Measurements from ENCODE around the gene MYO18B.

- no peak for TF ChIP-seq POLR2A (IDR thresholded peaks at IDR 0.05; ENCODE audit: control extremely low read depth in 1 of 2, low read depth in 2 of 2, low read length in 2 of 2)
- no peak for TF ChIP-seq POLR2AphosphoS5 (IDR thresholded peaks at IDR 0.05; ENCODE audit: low read depth, low read length)
- no peak for TF ChIP-seq CTCF (IDR thresholded peaks at IDR 0.05; ENCODE audit: control extremely low read depth in 1 of 3, insufficient read depth in 1 of 3, low read depth in 1 of 3, low read length in 3 of 3)
- no peak for TF ChIP-seq GABPA (IDR thresholded peaks at IDR 0.05; ENCODE audit: borderline replicate concordance, insufficient read depth, low read length)
- no peak for TF ChIP-seq CREB1 (IDR thresholded peaks at IDR 0.05)
- TF ChIP-seq TAF1 (IDR thresholded peaks at IDR 0.05; ENCODE audit: low read depth, low read length), result no peak
- TF ChIP-seq EZH2 (IDR thresholded peaks at IDR 0.05; ENCODE audit: low read depth, low read length, severe bottlenecking), result no peak
- TF ChIP-seq JUN (IDR thresholded peaks at IDR 0.05; ENCODE audit: low read depth, low read length), result no peak
- no peak for TF ChIP-seq SUZ12 (IDR thresholded peaks at IDR 0.05; ENCODE audit: low read length)
- TF ChIP-seq FOSL1 (IDR thresholded peaks at IDR 0.05; ENCODE audit: insufficient read depth, low read depth, low read length), result no peak
Observed at GRCh38 chr22:25702571-25703167, 39.3 kb upstream of the MYO18B start.
